ENCODE data around the gene IRAK1.
A peak's percentile ranks its signal among the peaks of the same experiment; 100 is the strongest.

The IRAK1 gene

DNA sequence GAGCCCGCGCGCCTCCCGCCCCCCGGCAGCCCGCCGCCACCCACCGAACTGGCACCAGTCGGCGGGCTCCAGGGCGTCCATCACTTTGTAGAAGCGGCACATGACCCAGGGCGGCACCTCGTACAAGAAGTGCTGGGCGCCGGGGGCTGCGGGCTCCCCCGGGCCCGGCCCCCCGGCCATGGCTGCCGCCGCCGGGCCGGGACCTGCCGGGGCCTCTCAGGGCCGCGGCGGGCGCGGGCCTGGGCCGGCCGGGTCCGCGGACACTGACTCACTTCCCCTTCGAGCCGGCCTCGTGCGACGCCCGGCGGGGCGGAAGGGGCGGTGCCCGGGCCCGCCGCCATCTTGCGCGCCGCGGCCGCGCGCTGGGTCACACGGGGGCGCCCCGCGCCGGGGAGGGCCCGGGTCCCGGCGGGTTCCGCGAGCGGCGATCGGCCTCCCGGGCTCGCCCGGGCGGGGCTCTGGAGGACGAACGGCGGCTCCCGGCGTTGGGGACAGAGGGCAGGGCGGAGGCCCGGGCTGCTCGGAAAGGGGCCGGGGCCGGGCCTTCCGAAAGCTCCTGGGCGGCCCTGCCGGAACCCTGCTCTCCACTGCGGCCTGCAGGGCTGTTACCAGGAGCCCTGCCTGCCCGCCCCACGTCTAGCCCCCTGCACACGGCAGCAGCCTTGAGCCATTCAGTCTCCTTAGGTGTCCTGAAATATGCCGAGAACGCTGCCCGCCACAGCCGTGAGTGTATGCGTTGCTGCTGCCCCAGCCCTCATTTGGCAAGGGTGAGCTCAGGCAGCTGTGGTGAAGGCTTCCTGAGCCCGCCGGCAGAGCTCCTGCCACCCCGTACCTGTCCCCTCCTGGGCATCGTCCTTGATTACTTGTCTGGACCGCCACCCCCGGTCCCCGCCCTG lies at the start of gene IRAK1:
Gene IRAK1 (minus strand): TSS at position 270 of the 896 bp plus-strand sequence. CDS start 90 bp downstream, at position 180.
- Histone ChIP-seq H3K27ac (ENCODE audit: low read depth, low read length) (peak within 1 kb of the TSS; percentile 71), H3K4me3 (ENCODE audit: low read depth in 1 of 2, low read length in 2 of 2) (peak within 1 kb of the TSS; percentile 31 to 45), H3K9ac (ENCODE audit: low read length) (peak within 1 kb of the TSS; percentile 15), H3K4me1 (ENCODE audit: insufficient read depth, low read length) (peaks cover 16% of the 10 kb centered on the region), H3K36me3 (ENCODE audit: insufficient read depth, low read length) (peaks cover 5% of the 10 kb centered on the region), H3K9me3 (ENCODE audit: low read length) (no peaks in the 10 kb centered on the region), H3K27me3 (ENCODE audit: control insufficient read depth in 1 of 2, insufficient read depth in 2 of 2, low read length in 2 of 2) (peaks cover 0 to 12% of the 10 kb centered on the region in 2 donors)

- Histone ChIP-seq H3K4me1 (ENCODE audit: insufficient read depth, low read length) (peaks cover 11% of the 10 kb centered on the region), H3K9me3 (ENCODE audit: low read length) (no peaks in the 10 kb centered on the region), H3K9ac (ENCODE audit: low read length) (no peak overlapping the region), H3K27ac (ENCODE audit: low read depth, low read length) (no peak overlapping the region), H3K4me3 (ENCODE audit: low read depth in 1 of 2, low read length in 2 of 2) (no peak overlapping the region), H3K36me3 (ENCODE audit: insufficient read depth, low read length) (no peaks in the 10 kb centered on the region), H3K27me3 (ENCODE audit: control insufficient read depth in 1 of 2, insufficient read depth in 2 of 2, low read length in 2 of 2) (no peaks in the 10 kb centered on the region)
Measured at GRCh38 chrX:154068560-154068959, 48.9 kb upstream of the IRAK1 start.

DNA sequence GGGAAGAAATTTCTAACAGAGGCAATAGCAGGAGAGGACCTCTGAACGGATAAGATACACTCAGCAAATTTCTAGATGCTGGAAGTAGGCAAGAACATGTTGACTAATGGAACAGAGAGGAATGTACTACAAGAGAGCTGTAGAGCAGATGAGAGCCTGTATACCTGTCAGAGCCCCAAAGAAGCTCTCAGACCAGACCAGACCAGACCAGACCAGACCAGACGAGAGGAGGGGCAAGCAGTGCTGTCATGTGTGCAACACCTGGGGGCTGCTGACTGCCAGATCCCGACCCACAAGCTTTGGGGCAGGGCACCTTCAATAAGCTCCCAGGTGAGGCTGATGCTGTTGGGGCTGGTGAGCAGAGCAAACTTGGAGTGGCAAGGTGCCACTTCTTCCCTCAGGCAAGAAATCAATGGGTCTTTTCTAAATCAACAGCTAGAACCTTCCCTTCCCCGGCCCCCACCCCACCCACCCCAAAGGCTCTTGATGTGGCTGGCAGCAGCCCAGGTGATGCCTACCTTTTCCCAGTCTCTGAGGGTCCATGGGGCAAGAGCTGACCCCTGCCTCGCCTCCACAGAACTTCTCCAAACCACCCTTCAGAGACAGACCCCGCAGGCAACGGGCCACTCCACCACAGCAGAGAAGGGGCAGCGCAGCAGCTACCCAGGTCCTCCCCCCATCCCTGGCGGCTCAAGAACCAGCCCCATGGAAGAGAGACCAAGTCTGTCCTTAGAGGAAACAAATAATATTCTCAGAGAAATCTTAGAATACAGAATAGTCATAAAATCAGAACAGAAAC lies 45.1 kb upstream of the IRAK1 start:
- H3K4me1 ChIP-seq (ENCODE audit: insufficient read depth, low read length), result peaks cover 39% of the 10 kb centered on the region
- no peak overlapping the region for H3K4me3 ChIP-seq (ENCODE audit: low read depth in 1 of 2, low read length in 2 of 2)
- no peak overlapping the region for H3K27ac ChIP-seq (ENCODE audit: low read depth, low read length)
- no peaks in the 10 kb centered on the region for H3K27me3 ChIP-seq (ENCODE audit: control insufficient read depth in 1 of 2, insufficient read depth in 2 of 2, low read length in 2 of 2)
- no peak overlapping the region for H3K9ac ChIP-seq (ENCODE audit: low read length)
- H3K36me3 ChIP-seq (ENCODE audit: insufficient read depth, low read length), result no peaks in the 10 kb centered on the region
- no peaks in the 10 kb centered on the region for H3K9me3 ChIP-seq (ENCODE audit: low read length)

GRCh38 chrX:154063234-154063633 lies 43.5 kb upstream of the IRAK1 start:
- H3K9ac ChIP-seq (ENCODE audit: low read length), result no peak overlapping the region
- no peaks in the 10 kb centered on the region for H3K27me3 ChIP-seq (ENCODE audit: control insufficient read depth in 1 of 2, insufficient read depth in 2 of 2, low read length in 2 of 2)
- H3K4me1 ChIP-seq (ENCODE audit: insufficient read depth, low read length), result peaks cover 46% of the 10 kb centered on the region
- H3K4me3 ChIP-seq (ENCODE audit: low read depth in 1 of 2, low read length in 2 of 2), result no peak overlapping the region
- H3K27ac ChIP-seq (ENCODE audit: low read depth, low read length), result no peak overlapping the region
- H3K9me3 ChIP-seq (ENCODE audit: low read length), result no peaks in the 10 kb centered on the region
- no peaks in the 10 kb centered on the region for H3K36me3 ChIP-seq (ENCODE audit: insufficient read depth, low read length)

GRCh38 chrX:154061801-154062200 lies 42.1 kb upstream of the IRAK1 start:
- H3K4me3 ChIP-seq (ENCODE audit: low read depth in 1 of 2, low read length in 2 of 2), result no peak overlapping the region
- no peaks in the 10 kb centered on the region for H3K9me3 ChIP-seq (ENCODE audit: low read length)
- no peak overlapping the region for H3K27ac ChIP-seq (ENCODE audit: low read depth, low read length)
- no peak overlapping the region for H3K9ac ChIP-seq (ENCODE audit: low read length)
- no peaks in the 10 kb centered on the region for H3K36me3 ChIP-seq (ENCODE audit: insufficient read depth, low read length)
- H3K4me1 ChIP-seq (ENCODE audit: insufficient read depth, low read length), result peaks cover 55% of the 10 kb centered on the region
- H3K27me3 ChIP-seq (ENCODE audit: control insufficient read depth in 1 of 2, insufficient read depth in 2 of 2, low read length in 2 of 2), result no peaks in the 10 kb centered on the region

- H3K27me3 ChIP-seq (ENCODE audit: control insufficient read depth in 1 of 2, insufficient read depth in 2 of 2, low read length in 2 of 2), result no peaks in the 10 kb centered on the region
- no peak overlapping the region for H3K27ac ChIP-seq (ENCODE audit: low read depth, low read length)
- no peaks in the 10 kb centered on the region for H3K9me3 ChIP-seq (ENCODE audit: low read length)
- H3K36me3 ChIP-seq (ENCODE audit: insufficient read depth, low read length), result no peaks in the 10 kb centered on the region
- peaks cover 55% of the 10 kb centered on the region for H3K4me1 ChIP-seq (ENCODE audit: insufficient read depth, low read length)
- H3K9ac ChIP-seq (ENCODE audit: low read length), result no peak overlapping the region
- H3K4me3 ChIP-seq (ENCODE audit: low read depth in 1 of 2, low read length in 2 of 2), result no peak overlapping the region
Measured at GRCh38 chrX:154059729-154060245, 40.1 kb upstream of the IRAK1 start.

DNA sequence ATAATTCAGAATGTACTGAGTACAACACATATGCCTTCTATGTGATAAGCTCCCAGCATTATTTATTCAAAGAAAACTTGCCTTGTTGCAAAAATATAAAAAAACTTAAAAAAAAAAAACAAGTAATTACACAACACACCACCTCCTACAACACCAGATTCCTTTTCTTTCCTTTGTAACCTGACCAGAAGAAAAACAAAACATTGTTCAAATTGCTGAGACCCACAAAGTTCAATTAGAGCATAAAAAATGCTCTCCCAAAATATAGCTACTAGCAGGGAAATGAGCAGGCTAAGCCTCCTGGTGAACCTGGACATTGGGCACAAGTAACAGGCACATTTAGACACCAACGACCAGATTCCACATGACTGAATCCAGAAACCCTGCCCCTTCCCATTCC lies 39.5 kb upstream of the IRAK1 start:
- peaks cover 50% of the 10 kb centered on the region for H3K4me1 ChIP-seq (ENCODE audit: insufficient read depth, low read length)
- no peaks in the 10 kb centered on the region for H3K9me3 ChIP-seq (ENCODE audit: low read length)
- no peaks in the 10 kb centered on the region for H3K27me3 ChIP-seq (ENCODE audit: control insufficient read depth in 1 of 2, insufficient read depth in 2 of 2, low read length in 2 of 2)
- H3K9ac ChIP-seq (ENCODE audit: low read length), result no peak overlapping the region
- no peaks in the 10 kb centered on the region for H3K36me3 ChIP-seq (ENCODE audit: insufficient read depth, low read length)
- H3K27ac ChIP-seq (ENCODE audit: low read depth, low read length), result no peak overlapping the region
- H3K4me3 ChIP-seq (ENCODE audit: low read depth in 1 of 2, low read length in 2 of 2), result no peak overlapping the region

DNA sequence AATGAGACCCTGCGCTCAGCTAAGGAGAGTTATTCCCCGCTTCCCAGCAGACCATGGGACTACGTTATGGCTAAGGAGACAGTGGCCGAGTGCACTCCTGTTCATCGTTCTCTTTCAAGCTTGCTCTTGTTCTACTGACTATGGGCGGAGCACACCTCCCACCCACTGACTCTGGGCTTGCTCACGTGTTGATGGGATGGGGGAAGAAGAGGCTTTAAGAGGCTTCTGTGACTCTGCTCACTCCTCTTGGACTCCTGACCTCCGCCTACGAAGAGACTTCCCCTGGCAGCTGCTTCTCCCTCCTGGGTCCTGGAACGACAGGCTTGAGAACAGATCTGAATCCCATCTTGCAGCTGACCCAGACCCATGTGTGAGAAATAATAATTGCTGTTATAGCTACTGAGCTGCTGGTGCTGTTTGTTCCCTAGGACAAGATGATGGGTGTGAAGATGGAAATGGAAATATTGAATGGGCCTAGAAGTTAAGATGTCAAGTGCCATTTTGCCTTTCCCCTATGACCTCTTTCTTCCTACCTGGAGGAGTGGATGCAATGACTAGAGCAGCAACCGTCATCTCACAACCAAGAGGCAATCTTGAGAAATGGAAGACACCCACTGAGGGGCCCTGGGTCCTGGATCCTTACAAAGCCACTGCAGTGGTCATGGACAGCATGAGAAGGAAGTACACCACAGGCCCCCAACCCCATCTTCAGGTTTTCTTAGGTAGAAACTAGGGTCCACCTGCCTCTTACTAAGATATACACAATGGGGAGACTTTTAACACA lies 38.7 kb upstream of the IRAK1 start:
- no peaks in the 10 kb centered on the region for H3K36me3 ChIP-seq (ENCODE audit: insufficient read depth, low read length)
- H3K27ac ChIP-seq (ENCODE audit: low read depth, low read length), result no peak overlapping the region
- H3K9ac ChIP-seq (ENCODE audit: low read length), result no peak overlapping the region
- H3K4me3 ChIP-seq (ENCODE audit: low read depth in 1 of 2, low read length in 2 of 2), result no peak overlapping the region
- no peaks in the 10 kb centered on the region for H3K27me3 ChIP-seq (ENCODE audit: control insufficient read depth in 1 of 2, insufficient read depth in 2 of 2, low read length in 2 of 2)
- no peaks in the 10 kb centered on the region for H3K9me3 ChIP-seq (ENCODE audit: low read length)
- H3K4me1 ChIP-seq (ENCODE audit: insufficient read depth, low read length), result peaks cover 42% of the 10 kb centered on the region

- Histone ChIP-seq H3K27ac (ENCODE audit: low read depth, low read length) (no peak overlapping the region), H3K9ac (ENCODE audit: low read length) (no peak overlapping the region), H3K4me1 (ENCODE audit: insufficient read depth, low read length) (peaks cover 40% of the 10 kb centered on the region), H3K9me3 (ENCODE audit: low read length) (no peaks in the 10 kb centered on the region), H3K27me3 (ENCODE audit: control insufficient read depth in 1 of 2, insufficient read depth in 2 of 2, low read length in 2 of 2) (no peaks in the 10 kb centered on the region), H3K4me3 (ENCODE audit: low read depth in 1 of 2, low read length in 2 of 2) (no peak overlapping the region), H3K36me3 (ENCODE audit: insufficient read depth, low read length) (no peaks in the 10 kb centered on the region)
Measured at GRCh38 chrX:154057791-154058190, 38.1 kb upstream of the IRAK1 start.

DNA sequence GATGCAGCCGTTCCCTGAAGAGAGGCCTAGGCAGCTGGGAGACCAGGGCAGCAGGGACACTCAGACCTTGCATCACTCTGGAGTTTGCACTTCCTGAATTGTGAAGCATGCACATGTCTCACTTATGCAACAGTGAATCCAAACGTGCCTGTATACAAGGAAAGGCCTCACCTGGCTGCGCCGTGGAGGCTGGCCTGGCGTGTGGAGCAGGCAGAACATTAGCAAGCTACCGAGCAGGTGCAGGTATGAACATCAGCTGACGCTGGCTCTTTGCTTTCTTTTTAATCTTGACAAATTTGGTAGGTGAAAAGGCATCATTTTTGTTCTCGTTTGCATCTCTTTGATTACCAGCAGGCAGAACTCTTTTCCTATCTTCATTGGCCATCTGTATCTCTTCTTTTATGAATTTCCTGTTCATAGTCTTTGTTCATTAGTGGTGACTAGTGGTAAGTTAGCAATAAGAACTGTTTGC lies 37.1 kb upstream of the IRAK1 start:
- no peaks in the 10 kb centered on the region for H3K36me3 ChIP-seq (ENCODE audit: insufficient read depth, low read length)
- H3K27me3 ChIP-seq (ENCODE audit: control insufficient read depth in 1 of 2, insufficient read depth in 2 of 2, low read length in 2 of 2), result no peaks in the 10 kb centered on the region
- no peak overlapping the region for H3K9ac ChIP-seq (ENCODE audit: low read length)
- no peaks in the 10 kb centered on the region for H3K9me3 ChIP-seq (ENCODE audit: low read length)
- H3K4me1 ChIP-seq (ENCODE audit: insufficient read depth, low read length), result peaks cover 35% of the 10 kb centered on the region
- no peak overlapping the region for H3K4me3 ChIP-seq (ENCODE audit: low read depth in 1 of 2, low read length in 2 of 2)
- no peak overlapping the region for H3K27ac ChIP-seq (ENCODE audit: low read depth, low read length)
